Amniotic stem cell (primary cell): ENCODE data around the gene SUV39H1.
"Not testable (repeated sequence)": the region's sequence is repeated elsewhere in the genome, so short reads cannot be mapped to it uniquely, and the experiment has no call there.

Source experiments
- DNase-seq: peaks from one replicate; lab custom pipeline; 2025; lab: John Stamatoyannopoulos, UW

Gene SUV39H1

DNA sequence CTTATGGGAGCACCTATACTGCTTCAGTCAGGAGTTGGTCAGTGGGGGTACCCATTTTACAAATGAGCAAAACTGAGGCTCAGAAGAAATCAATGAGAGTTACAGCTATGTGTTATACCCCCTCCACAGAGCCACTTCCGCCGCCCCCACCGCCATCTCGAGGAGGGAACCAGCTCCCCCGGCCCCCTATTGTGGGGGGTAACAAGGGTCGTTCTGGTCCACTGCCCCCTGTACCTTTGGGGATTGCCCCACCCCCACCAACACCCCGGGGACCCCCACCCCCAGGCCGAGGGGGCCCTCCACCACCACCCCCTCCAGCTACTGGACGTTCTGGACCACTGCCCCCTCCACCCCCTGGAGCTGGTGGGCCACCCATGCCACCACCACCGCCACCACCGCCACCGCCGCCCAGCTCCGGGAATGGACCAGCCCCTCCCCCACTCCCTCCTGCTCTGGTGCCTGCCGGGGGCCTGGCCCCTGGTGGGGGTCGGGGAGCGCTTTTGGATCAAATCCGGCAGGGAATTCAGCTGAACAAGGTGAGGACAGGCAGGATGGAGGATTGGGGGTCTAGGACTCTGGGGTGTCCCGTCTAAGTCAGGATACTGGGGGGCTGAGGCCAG lies 7.9 kb upstream of the SUV39H1 start:
- no peak for DNase-seq

GRCh38 chrX:48689208-48689920 lies 7.2 kb upstream of the SUV39H1 start:
- DNase-seq = no peak

GRCh38 chrX:48691746-48692145 lies 4.8 kb upstream of the SUV39H1 start:
- DNase-seq = not testable (repeated sequence)

GRCh38 chrX:48694776-48695533 lies 1.6 kb upstream of the SUV39H1 start:
- no peak for DNase-seq

GRCh38 chrX:48695534-48695896 lies 1.0 kb upstream of the SUV39H1 start:
- DNase-seq = no peak

- no peak for DNase-seq
These were observed 621 bp upstream of the SUV39H1 start for GRCh38 chrX:48695925-48696300.

- no peak for DNase-seq
These were observed 584 bp downstream of the SUV39H1 start for GRCh38 chrX:48696909-48697727.

DNA sequence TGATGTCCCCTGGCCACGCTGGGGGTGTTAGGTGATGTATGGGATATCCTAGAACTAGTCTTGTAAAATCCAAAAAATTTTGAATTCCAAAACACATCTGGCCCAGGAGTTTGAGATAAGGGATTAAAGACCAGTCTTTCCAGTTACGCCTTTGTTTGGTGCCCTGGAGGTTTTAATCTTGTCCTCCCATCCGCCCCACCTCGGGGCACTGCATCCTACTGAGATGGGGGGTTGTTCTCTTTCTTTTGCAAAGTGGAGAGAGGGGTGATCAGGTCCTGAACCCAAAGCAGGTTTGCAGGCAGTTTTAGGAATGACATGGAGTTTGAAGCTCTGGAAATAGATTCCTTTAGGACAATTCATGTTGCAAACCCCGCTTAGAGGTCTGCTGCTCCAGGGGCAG lies 1.8 kb downstream of the SUV39H1 start:
- no peak for DNase-seq

DNA sequence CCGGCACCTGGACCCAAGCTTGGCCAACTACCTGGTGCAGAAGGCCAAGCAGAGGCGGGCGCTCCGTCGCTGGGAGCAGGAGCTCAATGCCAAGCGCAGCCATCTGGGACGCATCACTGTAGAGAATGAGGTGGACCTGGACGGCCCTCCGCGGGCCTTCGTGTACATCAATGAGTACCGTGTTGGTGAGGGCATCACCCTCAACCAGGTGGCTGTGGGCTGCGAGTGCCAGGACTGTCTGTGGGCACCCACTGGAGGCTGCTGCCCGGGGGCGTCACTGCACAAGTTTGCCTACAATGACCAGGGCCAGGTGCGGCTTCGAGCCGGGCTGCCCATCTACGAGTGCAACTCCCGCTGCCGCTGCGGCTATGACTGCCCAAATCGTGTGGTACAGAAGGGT lies 3.7 kb downstream of the SUV39H1 start:
- DNase-seq = no peak

DNA sequence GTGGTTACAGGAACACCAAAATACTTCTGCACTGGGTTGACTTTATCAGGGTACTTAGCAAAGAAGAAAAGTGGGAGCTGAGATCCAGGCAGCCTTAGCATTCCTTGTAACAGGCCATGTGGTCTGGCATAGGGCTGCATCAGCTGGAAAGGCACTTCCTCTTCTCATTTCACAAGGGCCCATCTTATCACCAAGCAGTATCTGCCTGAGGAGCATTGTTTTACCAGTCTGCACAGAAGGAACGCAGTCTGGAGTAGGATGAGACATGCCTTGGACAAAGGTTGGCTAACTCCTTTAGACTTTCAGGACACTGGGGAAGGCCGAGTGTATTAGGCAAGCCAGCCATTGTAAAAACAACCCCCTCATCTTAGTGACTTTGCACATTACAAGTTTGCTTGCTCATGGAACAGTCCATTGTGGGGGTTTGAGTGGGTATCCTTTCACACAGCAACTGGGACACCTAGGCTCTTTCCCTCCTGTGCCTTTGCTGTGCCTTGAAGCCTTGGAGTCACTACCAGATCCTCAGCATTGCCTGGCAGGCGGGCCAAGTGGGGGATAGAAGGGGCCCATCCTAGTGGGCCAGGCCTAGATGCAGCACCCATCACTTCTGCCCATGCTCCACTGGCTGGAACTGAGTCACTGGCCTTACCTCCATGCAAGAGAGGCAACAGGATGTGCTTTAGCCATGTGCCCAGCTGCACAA lies 4.6 kb downstream of the SUV39H1 start:
- no peak for DNase-seq

- DNase-seq = no peak
These were observed 5.5 kb downstream of the SUV39H1 start for GRCh38 chrX:48702032-48702431.

DNA sequence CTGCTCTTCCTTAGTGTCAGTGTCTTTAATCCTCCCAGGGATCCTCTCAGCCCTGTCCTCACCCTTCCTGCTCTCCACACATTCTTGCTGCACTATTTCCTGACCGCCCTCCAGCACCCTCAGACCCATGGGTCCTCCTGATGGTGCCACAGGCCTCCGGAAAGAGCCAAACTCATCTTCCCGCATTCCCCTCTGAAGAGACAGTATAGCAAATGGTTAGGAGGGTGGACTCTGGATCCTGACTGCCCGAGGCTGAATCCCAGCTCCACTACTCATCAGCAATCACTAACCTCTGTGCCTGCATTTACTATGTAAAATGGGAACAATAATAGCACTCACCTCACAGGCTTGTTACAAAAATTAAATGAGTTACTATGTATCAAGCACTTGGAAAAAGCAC lies 6.2 kb downstream of the SUV39H1 start:
- DNase-seq = no peak

GRCh38 chrX:48703228-48703627 lies 6.7 kb downstream of the SUV39H1 start:
- no peak for DNase-seq

DNA sequence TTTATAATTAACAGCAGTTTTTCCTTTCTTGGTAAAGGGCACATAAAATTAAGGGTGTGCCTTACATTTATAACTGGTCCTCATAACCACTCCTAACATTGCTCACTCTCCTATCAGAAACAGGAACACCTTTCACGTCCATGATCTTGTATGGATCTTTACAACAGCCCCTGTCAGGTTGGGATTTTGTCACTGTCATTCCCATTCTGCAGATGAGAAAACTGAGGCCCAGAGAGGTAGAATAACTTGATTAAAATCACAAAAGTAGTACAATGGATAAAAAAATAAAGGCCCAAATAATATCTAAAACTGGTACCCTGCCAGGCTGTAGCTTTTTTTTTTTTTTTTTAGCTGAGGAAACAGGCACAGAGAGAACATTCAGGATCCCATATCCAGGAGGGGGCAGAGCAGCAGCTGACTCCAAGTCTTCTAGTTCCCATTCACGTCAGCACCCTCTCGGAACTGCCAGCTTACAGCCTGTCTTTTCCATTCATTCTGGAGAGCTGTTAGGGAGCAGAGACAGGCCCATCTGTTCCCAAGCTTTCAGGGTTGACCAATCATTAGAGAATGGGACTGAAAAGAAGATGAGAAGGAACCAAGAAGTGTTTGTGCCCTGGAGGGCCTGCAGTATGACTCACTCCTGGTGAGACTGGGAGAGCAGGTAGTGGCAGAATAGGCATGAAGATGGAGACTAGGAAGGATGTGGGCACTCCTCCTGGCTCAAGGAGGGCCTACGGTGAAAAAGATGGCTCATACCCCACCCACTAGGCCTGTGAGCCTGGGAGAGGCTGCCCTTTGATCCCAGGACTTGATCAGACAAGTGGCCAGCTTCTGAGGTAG lies 7.3 kb downstream of the SUV39H1 start:
- DNase-seq = no peak

DNA sequence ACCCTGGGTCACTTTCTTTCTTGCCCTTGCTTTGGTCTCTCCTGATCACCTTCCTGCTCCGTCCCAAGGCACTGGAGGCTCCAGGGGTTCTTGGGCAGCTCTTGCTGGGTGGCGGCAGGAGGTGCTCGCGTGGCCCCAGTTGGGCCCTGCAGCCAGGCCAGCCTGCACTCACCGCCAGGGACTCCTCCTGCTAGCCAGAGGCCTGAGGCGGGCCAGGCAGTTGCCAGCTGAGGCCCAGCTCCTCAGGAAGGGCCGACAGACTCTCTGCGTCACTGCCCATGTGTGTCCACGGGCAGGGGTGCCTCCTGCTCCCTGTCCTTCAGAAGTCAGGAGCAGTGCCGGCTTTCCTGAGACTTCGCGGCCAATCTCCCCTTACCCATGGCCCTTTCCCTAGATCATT lies 9.3 kb downstream of the SUV39H1 start:
- no peak for DNase-seq

- no peak for DNase-seq
These were observed 13.1 kb downstream of the SUV39H1 start for GRCh38 chrX:48709522-48710112.

DNA sequence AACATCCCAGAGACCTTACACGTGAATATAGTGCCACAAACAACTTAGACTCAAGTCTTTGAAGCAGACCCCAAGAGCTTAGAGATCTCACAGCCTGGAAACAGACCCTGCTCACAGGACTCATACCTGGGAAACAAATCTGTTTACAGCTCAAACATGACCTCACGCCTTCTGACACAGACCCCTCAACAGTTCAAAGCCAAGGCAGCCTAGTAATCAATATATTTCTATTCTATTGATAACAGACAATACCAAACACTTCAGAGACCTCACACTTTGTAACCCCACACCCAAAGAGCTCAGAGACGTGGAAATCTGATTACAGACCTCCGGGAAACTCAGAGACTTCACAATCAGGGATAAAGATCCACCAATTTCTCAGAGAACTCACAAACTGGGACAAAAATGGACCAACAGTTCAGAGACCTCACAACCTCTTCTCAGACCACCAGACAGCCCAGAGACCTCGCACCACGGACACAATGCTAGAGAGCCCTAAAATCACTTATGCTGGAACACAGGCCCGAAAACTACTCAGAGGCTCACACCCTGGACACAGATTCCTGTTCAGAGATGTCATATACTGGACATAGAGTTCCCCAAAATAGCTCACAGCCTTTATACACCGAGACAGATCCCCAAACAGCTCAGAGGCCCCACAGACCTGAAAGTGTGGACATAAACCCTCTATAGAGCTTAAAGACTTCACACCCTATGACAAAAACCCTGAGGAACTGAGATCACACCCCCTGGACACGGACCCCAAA lies 14.8 kb downstream of the SUV39H1 start:
- DNase-seq = no peak

- no peak for DNase-seq
These were observed 15.5 kb downstream of the SUV39H1 start for GRCh38 chrX:48711929-48712505.

DNA sequence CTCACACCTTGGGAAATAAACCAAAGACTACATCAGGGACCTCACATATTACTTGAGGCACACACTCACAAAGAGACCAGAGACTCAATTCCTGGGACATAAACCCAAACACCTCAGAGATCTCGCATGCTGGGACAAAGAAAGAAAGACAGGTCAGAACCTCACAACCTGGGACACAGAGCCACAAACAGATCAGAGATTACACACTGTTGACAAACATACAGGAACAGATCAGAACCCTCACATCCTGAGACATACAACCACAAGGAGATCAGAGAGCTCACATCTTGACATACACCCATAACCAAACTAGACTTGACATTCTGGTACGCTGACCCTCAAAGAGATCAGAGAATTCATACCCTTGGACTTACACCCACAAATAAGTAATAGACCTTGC lies 17.3 kb downstream of the SUV39H1 start:
- no peak for DNase-seq
